ENCODE measurements around the gene CD5L. TPM values are rescaled to one million over a fixed set of nuclear protein-coding genes. Genes with fewer than 3 reads are reported as not detected.

Gene CD5L
- polyA plus RNA-seq, 1 donor from 2014 or later = not detected

DNA sequence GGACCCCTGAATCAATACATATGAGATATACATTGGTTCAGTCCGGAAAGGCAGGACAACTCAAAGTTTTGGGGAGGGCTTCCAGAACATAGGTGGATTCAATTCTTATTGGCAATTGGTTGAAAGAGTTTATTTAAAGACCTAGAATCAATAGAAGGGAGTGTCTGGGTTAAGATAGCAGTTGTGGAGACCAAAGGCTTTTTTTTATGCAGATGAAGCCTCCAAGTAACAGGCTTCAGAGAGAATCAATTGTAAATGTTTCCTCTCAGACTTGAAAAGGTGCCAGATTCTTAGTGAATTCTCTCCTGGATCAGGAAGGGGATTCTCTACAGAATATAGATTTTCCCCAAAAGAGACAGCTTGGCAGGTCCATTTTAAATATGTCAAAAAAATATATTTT lies 27.0 kb upstream of the CD5L start:
- no peak overlapping the region for H3K4me2 ChIP-seq (ENCODE audit: low read length)
- H2AFZ ChIP-seq (ENCODE audit: low read depth, low read length) = no peak overlapping the region
- H3K36me3 ChIP-seq (ENCODE audit: insufficient read depth, low read length) = no peaks in the 10 kb centered on the region
- no peak overlapping the region for H3K9ac ChIP-seq (ENCODE audit: low read length)
- no peaks in the 10 kb centered on the region for H3K27me3 ChIP-seq (ENCODE audit: insufficient read depth, low read depth, low read length)
- no peak for TF ChIP-seq SMC3 (conservative IDR thresholded peaks at IDR 0.05; ENCODE audit: poor library complexity)
- TF ChIP-seq, protein P1, sequence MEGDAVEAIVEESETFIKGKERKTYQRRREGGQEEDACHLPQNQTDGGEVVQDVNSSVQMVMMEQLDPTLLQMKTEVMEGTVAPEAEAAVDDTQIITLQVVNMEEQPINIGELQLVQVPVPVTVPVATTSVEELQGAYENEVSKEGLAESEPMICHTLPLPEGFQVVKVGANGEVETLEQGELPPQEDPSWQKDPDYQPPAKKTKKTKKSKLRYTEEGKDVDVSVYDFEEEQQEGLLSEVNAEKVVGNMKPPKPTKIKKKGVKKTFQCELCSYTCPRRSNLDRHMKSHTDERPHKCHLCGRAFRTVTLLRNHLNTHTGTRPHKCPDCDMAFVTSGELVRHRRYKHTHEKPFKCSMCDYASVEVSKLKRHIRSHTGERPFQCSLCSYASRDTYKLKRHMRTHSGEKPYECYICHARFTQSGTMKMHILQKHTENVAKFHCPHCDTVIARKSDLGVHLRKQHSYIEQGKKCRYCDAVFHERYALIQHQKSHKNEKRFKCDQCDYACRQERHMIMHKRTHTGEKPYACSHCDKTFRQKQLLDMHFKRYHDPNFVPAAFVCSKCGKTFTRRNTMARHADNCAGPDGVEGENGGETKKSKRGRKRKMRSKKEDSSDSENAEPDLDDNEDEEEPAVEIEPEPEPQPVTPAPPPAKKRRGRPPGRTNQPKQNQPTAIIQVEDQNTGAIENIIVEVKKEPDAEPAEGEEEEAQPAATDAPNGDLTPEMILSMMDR (IDR thresholded peaks at IDR 0.05; ENCODE audit: poor library complexity, severe bottlenecking) = no peak
- TF ChIP-seq EP300 (conservative IDR thresholded peaks at IDR 0.05; ENCODE audit: poor library complexity, severe bottlenecking) = no peak
- no peak for TF ChIP-seq MXI1 (conservative IDR thresholded peaks at IDR 0.05; ENCODE audit: poor library complexity, severe bottlenecking)
- no peak overlapping the region for H3K4me3 ChIP-seq (ENCODE audit: low read length)
- H3K79me2 ChIP-seq (replicated peaks; ENCODE audit: insufficient read depth, low read length) = no peaks in the 10 kb centered on the region
- no peaks in the 10 kb centered on the region for H3F3A ChIP-seq (ENCODE audit: insufficient read depth, low read length, poor library complexity, severe bottlenecking)
- H3K27ac ChIP-seq (ENCODE audit: low read length) = no peak overlapping the region
- no peaks in the 10 kb centered on the region for H3K9me3 ChIP-seq (ENCODE audit: low read length)
- H4K20me1 ChIP-seq (ENCODE audit: insufficient read depth) = no peaks in the 10 kb centered on the region
- H3K9me2 ChIP-seq (ENCODE audit: insufficient read depth, low read length) = no peaks in the 10 kb centered on the region

DNA sequence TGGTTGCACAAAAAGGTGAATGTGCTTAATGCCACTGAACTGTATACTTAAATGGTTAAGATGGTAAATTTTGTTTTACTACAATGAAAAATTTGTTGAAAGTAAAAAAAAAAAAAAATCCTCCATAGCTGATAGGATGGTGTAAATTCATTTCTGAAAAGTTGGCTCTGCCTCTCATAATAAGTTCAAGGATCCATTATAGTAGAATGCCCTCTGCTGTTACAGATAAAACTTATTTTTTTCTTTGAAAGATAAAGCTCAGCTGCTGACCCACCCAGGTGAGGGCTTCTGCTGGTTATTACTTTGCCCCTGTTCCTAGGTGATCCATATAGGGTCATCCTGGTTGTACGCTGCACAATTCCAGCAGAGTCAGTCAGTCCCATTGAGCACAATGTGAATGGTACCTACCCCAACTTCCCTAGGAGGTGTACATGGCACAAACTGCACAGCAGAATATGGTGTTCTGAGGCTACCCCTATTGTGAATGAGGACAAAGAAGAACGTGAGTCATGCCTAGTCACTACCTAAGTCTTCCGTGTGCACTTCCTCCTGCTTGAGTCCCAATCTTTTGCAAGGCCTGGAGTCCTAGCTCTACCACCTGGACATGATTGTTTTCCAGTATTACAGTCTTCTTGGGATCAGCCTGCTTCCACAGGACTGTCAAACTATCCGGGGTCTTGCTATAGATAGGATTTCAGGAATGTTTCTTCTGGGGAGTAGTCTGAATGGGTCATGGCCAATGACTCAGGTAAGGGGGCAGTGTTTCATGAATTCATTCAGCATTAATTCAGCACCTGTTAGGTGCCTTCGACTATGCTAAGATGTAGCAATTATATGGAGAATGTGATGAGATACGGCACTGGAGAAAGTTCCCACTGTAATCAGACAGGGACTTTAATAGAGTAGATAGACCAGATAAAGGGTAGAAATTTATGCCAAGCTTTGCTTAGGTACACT lies 20.8 kb upstream of the CD5L start:
- H3K27me3 ChIP-seq (ENCODE audit: insufficient read depth, low read depth, low read length) = no peaks in the 10 kb centered on the region
- TF ChIP-seq SMC3 (conservative IDR thresholded peaks at IDR 0.05; ENCODE audit: poor library complexity) = no peak
- no peak for TF ChIP-seq EZH2 (IDR thresholded peaks at IDR 0.05; ENCODE audit: borderline replicate concordance, insufficient read depth, low read length, poor library complexity, severe bottlenecking)
- no peak for TF ChIP-seq RAD21 (conservative IDR thresholded peaks at IDR 0.05)
- no peak for TF ChIP-seq EP300 (conservative IDR thresholded peaks at IDR 0.05; ENCODE audit: poor library complexity, severe bottlenecking)
- TF ChIP-seq TAF1 (IDR thresholded peaks at IDR 0.05; ENCODE audit: low read depth) = no peak
- no peak for TF ChIP-seq MXI1 (conservative IDR thresholded peaks at IDR 0.05; ENCODE audit: poor library complexity, severe bottlenecking)
- TF ChIP-seq, protein P1 (IDR thresholded peaks at IDR 0.05; ENCODE audit: poor library complexity, severe bottlenecking) = no peak
- no peak for TF ChIP-seq POLR2AphosphoS5 (IDR thresholded peaks at IDR 0.05)
- TF ChIP-seq, protein P2, sequence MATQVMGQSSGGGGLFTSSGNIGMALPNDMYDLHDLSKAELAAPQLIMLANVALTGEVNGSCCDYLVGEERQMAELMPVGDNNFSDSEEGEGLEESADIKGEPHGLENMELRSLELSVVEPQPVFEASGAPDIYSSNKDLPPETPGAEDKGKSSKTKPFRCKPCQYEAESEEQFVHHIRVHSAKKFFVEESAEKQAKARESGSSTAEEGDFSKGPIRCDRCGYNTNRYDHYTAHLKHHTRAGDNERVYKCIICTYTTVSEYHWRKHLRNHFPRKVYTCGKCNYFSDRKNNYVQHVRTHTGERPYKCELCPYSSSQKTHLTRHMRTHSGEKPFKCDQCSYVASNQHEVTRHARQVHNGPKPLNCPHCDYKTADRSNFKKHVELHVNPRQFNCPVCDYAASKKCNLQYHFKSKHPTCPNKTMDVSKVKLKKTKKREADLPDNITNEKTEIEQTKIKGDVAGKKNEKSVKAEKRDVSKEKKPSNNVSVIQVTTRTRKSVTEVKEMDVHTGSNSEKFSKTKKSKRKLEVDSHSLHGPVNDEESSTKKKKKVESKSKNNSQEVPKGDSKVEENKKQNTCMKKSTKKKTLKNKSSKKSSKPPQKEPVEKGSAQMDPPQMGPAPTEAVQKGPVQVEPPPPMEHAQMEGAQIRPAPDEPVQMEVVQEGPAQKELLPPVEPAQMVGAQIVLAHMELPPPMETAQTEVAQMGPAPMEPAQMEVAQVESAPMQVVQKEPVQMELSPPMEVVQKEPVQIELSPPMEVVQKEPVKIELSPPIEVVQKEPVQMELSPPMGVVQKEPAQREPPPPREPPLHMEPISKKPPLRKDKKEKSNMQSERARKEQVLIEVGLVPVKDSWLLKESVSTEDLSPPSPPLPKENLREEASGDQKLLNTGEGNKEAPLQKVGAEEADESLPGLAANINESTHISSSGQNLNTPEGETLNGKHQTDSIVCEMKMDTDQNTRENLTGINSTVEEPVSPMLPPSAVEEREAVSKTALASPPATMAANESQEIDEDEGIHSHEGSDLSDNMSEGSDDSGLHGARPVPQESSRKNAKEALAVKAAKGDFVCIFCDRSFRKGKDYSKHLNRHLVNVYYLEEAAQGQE (IDR thresholded peaks at IDR 0.05; ENCODE audit: borderline replicate concordance) = no peak

More for the DNA sequence above, 20.8 kb upstream of the CD5L start:
- Histone ChIP-seq H3F3A (ENCODE audit: insufficient read depth, low read length, poor library complexity, severe bottlenecking) (no peaks in the 10 kb centered on the region), H2AFZ (ENCODE audit: low read depth, low read length) (no peak overlapping the region), H3K9me3 (ENCODE audit: low read length) (no peaks in the 10 kb centered on the region), H3K4me3 (ENCODE audit: low read length) (no peak overlapping the region), H3K9me2 (ENCODE audit: insufficient read depth, low read length) (no peaks in the 10 kb centered on the region), H3K4me2 (ENCODE audit: low read length) (no peak overlapping the region), H3K36me3 (ENCODE audit: insufficient read depth, low read length) (no peaks in the 10 kb centered on the region), H3K9ac (ENCODE audit: low read length) (no peak overlapping the region), H3K79me2 (replicated peaks; ENCODE audit: insufficient read depth, low read length) (no peaks in the 10 kb centered on the region), H4K20me1 (ENCODE audit: insufficient read depth) (no peaks in the 10 kb centered on the region), H3K27ac (ENCODE audit: low read length) (no peak overlapping the region)

Measured in neural cell (in vitro differentiated cells).